ENCODE data around the gene TIMM17B.
"Not testable (repeated sequence)": the region's sequence is repeated elsewhere in the genome, so short reads cannot be mapped to it uniquely, and the experiment has no call there.

Gene TIMM17B

GRCh38 chrX:48893556-48894348 lies 3.8 kb downstream of the TIMM17B start:
- TF ChIP-seq CTCF (IDR thresholded peaks at IDR 0.05; ENCODE audit: low read depth, low read length): no peak

DNA sequence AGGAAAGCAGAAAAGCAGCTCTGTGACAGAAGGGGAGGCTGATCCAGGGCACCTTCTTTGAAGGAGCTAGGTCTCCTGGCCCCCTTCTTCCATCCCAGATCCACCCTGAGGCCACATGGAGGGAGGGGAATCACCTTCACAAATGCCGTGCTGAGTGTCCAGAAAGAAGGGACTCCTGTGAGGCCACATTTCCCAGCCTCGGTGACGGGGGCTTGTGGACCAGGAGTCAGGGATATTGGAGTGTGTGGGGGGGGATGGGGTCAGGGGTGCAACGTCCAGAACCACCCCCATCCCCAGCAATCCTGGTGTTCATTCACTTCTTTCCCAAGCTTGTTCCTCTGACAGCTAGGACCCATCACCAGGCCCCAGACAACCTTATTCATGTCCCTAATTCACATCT lies 4.7 kb downstream of the TIMM17B start:
- no peak for TF ChIP-seq CTCF (IDR thresholded peaks at IDR 0.05; ENCODE audit: low read depth, low read length)
- Histone ChIP-seq H3K4me1 (no peaks in the 10 kb centered on the region), H3K27me3 (no peaks in the 10 kb centered on the region), H3K4me3 (ENCODE audit: low read depth, low read length) (no peak overlapping the region), H3K9me3 (no peaks in the 10 kb centered on the region), H3K36me3 (no peaks in the 10 kb centered on the region)
- DNase-seq: no peak

More at GRCh38 chrX:48893556-48894348, 3.8 kb downstream of the TIMM17B start:
- no peak overlapping the region for H3K4me3 ChIP-seq (ENCODE audit: low read depth, low read length)
- H3K4me1 ChIP-seq: no peaks in the 10 kb centered on the region
- H3K9me3 ChIP-seq: no peaks in the 10 kb centered on the region
- no peaks in the 10 kb centered on the region for H3K36me3 ChIP-seq
- no peak for DNase-seq
- no peaks in the 10 kb centered on the region for H3K27me3 ChIP-seq

GRCh38 chrX:48891402-48892288 lies 5.9 kb downstream of the TIMM17B start:
- peak overlapping the region; percentile 49 for H3K4me3 ChIP-seq (ENCODE audit: low read depth, low read length)
- H3K9me3 ChIP-seq: no peaks in the 10 kb centered on the region
- no peaks in the 10 kb centered on the region for H3K36me3 ChIP-seq
- peak; percentile 58 for TF ChIP-seq CTCF (IDR thresholded peaks at IDR 0.05; ENCODE audit: low read depth, low read length)
- H3K27me3 ChIP-seq: no peaks in the 10 kb centered on the region
- DNase-seq: peak; percentile 89
- no peaks in the 10 kb centered on the region for H3K4me1 ChIP-seq

DNA sequence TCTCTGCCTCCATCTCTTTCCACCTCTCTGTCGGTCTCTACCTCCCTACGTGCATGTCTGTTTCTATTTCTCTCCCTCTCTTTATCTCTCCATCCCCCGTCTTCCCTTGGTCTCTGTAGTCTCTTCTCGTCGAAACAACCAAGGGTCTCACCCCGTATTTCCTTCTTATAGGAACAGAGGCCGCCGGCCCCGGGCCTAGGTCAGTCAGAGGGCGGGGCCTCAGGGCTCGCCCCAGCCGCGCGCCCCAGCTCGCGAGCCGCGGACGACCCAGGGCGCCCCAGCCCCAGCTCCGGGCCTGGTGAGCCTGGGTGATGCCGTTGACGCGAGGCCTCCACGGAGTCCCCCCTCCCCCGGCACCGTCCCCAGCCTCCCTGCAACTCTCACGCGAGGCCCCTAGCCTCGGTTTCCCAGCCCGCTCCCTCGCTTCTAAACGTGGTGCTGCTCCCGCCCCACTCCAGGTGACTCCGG lies 6.6 kb downstream of the TIMM17B start:
- TF ChIP-seq CTCF (IDR thresholded peaks at IDR 0.05; ENCODE audit: low read depth, low read length): no peak
- DNase-seq: no peak
- peak overlapping the region; percentile 49 for H3K4me3 ChIP-seq (ENCODE audit: low read depth, low read length)

GRCh38 chrX:48890296-48890925 lies 7.2 kb downstream of the TIMM17B start:
- H3K4me1 ChIP-seq: no peaks in the 10 kb centered on the region
- H3K4me3 ChIP-seq (ENCODE audit: low read depth, low read length): peak overlapping the region; percentile 49
- H3K36me3 ChIP-seq: no peaks in the 10 kb centered on the region
- no peaks in the 10 kb centered on the region for H3K27me3 ChIP-seq
- no peak for TF ChIP-seq CTCF (IDR thresholded peaks at IDR 0.05; ENCODE audit: low read depth, low read length)
- no peak for DNase-seq
- H3K9me3 ChIP-seq: no peaks in the 10 kb centered on the region

More for the DNA sequence above, 6.6 kb downstream of the TIMM17B start:
- no peaks in the 10 kb centered on the region for H3K4me1 ChIP-seq
- H3K27me3 ChIP-seq: no peaks in the 10 kb centered on the region
- no peaks in the 10 kb centered on the region for H3K9me3 ChIP-seq
- H3K36me3 ChIP-seq: no peaks in the 10 kb centered on the region

- not testable (repeated sequence) for H3K9me3 ChIP-seq; H3K36me3 ChIP-seq; H3K4me3 ChIP-seq (ENCODE audit: low read depth, low read length); DNase-seq; H3K4me1 ChIP-seq; H3K27me3 ChIP-seq
Measured at GRCh38 chrX:48886586-48886985, 11.0 kb downstream of the TIMM17B start.

All from BE2C (cell line).